ENCODE data around the gene HNRNPUL1. TPM values are rescaled to one million over a fixed set of nuclear protein-coding genes. Genes with fewer than 3 reads are reported as not detected.

Gene HNRNPUL1
- total and polyA plus RNA-seq, 2 donors (not counting 3 experiments of a cell fraction or from before 2014, with no cell fraction given) = 83.2 to 261 TPM

GRCh38 chr19:41238244-41238643 is 25.9 kb upstream of the HNRNPUL1 start:
- Histone ChIP-seq H3K4me3 (replicated peaks in 1 of 3; ENCODE audit: insufficient read depth in 1 of 3, low read depth in 1 of 3, low read length in 3 of 3) (no peak overlapping the region), H3K79me2 (ENCODE audit: control insufficient read depth, insufficient read depth, low read length) (peaks cover 15% of the 10 kb centered on the region), H4K20me1 (replicated peaks; ENCODE audit: control insufficient read depth, extremely low read depth, insufficient read depth, low read length) (no peaks in the 10 kb centered on the region), H3K4me2 (ENCODE audit: insufficient read depth, low read length) (no peak overlapping the region), H3K9ac (replicated peaks; ENCODE audit: extremely low read depth, insufficient read depth, low read length) (no peak overlapping the region), H3K27me3 (ENCODE audit: control insufficient read depth in 2 of 2, insufficient read depth in 2 of 2, low read length in 2 of 2) (no peaks in the 10 kb centered on the region), H3K9me1 (replicated peaks; ENCODE audit: control insufficient read depth, extremely low read depth, insufficient read depth, low read length) (no peaks in the 10 kb centered on the region), H3K27ac (ENCODE audit: insufficient read depth, low read depth, low read length) (no peak overlapping the region), H3K4me1 (ENCODE audit: control insufficient read depth, extremely low read depth, insufficient read depth, low read length) (no peaks in the 10 kb centered on the region), H2AFZ (ENCODE audit: low read depth, low read length) (no peak overlapping the region), H3K9me3 (replicated peaks; ENCODE audit: control insufficient read depth, insufficient read depth, low read length) (no peaks in the 10 kb centered on the region), H3K36me3 (ENCODE audit: control insufficient read depth in 2 of 2, extremely low read depth in 1 of 2, insufficient read depth in 2 of 2, low read length in 2 of 2) (peaks cover 24 to 43% of the 10 kb centered on the region in 2 experiments)
- POLR2A ChIA-PET = no interaction called here
- BruUV-seq (replicated peaks) = no TSS peak
- dilution Hi-C loops (cut with MboI; ENCODE audit: extremely low pct_ligation_motif_present, low sequenced_read_pairs) = no loop called here
- no peak for DNase-seq (ENCODE audit: low read depth, low spot score)
- TF ChIP-seq MYC (IDR thresholded peaks at IDR 0.05; ENCODE audit: low read depth, low read length) (no peak), POLR2A (IDR thresholded peaks at IDR 0.05; ENCODE audit: low read depth, low read length) (no peak), POLR2AphosphoS5 (IDR thresholded peaks at IDR 0.05; ENCODE audit: insufficient read depth, low read depth, low read length) (peak; percentile 16)
- CTCF ChIA-PET = interaction anchor here (0.6 kb wide), 1 partner anchor 34 kb away, joined by 3 read pairs; no protein-coding TSS in a partner anchor
- intact Hi-C loops (cut with micrococcal nuclease) = no loop called here
- no peak for FAIRE-seq

- dilution Hi-C loops (cut with MboI; ENCODE audit: extremely low pct_ligation_motif_present, low sequenced_read_pairs) = no loop called here
- DNase-seq (ENCODE audit: low read depth, low spot score) (no peak), FAIRE-seq (no peak)
- H2AFZ ChIP-seq (ENCODE audit: low read depth, low read length) = no peak overlapping the region
- H3K9ac ChIP-seq (replicated peaks; ENCODE audit: extremely low read depth, insufficient read depth, low read length) = no peak overlapping the region
- intact Hi-C loops (cut with micrococcal nuclease) = no loop called here
- H3K27me3 ChIP-seq (ENCODE audit: control insufficient read depth in 2 of 2, insufficient read depth in 2 of 2, low read length in 2 of 2) = no peaks in the 10 kb centered on the region
- H3K9me1 ChIP-seq (replicated peaks; ENCODE audit: control insufficient read depth, extremely low read depth, insufficient read depth, low read length) = no peaks in the 10 kb centered on the region
- H3K4me2 ChIP-seq (ENCODE audit: insufficient read depth, low read length) = no peak overlapping the region
- H3K4me1 ChIP-seq (ENCODE audit: control insufficient read depth, extremely low read depth, insufficient read depth, low read length) = no peaks in the 10 kb centered on the region
- ChIA-PET CTCF (interaction anchor here (0.9 kb wide), 1 partner anchor 35 kb away, joined by 4 read pairs; no protein-coding TSS in a partner anchor), POLR2A (interaction anchor here (0.8 kb wide), 1 partner anchor 21 kb away, joined by 3 read pairs; the partner anchor contains the start of gene AXL)
- no peak overlapping the region for H3K4me3 ChIP-seq (replicated peaks in 1 of 3; ENCODE audit: insufficient read depth in 1 of 3, low read depth in 1 of 3, low read length in 3 of 3)
- BruUV-seq (replicated peaks) = no TSS peak
- no peaks in the 10 kb centered on the region for H3K9me3 ChIP-seq (replicated peaks; ENCODE audit: control insufficient read depth, insufficient read depth, low read length)
- H4K20me1 ChIP-seq (replicated peaks; ENCODE audit: control insufficient read depth, extremely low read depth, insufficient read depth, low read length) = no peaks in the 10 kb centered on the region
- no peak overlapping the region for H3K27ac ChIP-seq (ENCODE audit: insufficient read depth, low read depth, low read length)
- H3K36me3 ChIP-seq (ENCODE audit: control insufficient read depth in 2 of 2, extremely low read depth in 1 of 2, insufficient read depth in 2 of 2, low read length in 2 of 2) = peaks cover 25 to 37% of the 10 kb centered on the region in 2 experiments
- no peak for TF ChIP-seq MYC (IDR thresholded peaks at IDR 0.05; ENCODE audit: low read depth, low read length)
- TF ChIP-seq EZH2 (IDR thresholded peaks at IDR 0.05; ENCODE audit: borderline replicate concordance, low read depth, low read length, severe bottlenecking) = no peak
- peaks cover 16% of the 10 kb centered on the region for H3K79me2 ChIP-seq (ENCODE audit: control insufficient read depth, insufficient read depth, low read length)
These were observed 24.8 kb upstream of the HNRNPUL1 start for GRCh38 chr19:41239363-41239762.

Data from endothelial cell of umbilical vein (primary cell).